ENCODE measurements around the gene DMBT1. TPM values are rescaled to one million over a fixed set of nuclear protein-coding genes. Genes with fewer than 3 reads are reported as not detected.

The DMBT1 gene
- total RNA-seq, 2 experiments from 2014 or later, result not detected

DNA sequence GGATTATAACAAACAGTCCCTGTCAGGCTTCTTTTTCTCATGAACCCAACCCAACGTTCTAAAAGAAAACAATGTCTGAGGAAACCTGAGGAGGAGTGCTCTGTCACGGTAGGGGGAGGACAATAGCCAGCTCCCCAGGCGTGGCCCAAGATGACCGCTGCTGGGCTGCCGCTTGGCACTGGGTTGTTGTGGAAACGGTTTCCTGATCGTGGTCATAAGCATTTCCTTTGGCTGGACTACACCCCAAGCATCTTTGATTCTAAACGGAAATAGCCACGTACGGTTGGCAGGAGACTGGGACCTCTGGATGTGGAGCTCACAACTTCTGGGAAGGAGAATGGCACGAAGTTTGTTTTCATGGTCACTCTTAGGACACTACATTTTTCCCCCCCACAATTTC lies 30.4 kb upstream of the DMBT1 start:
- H3K27ac Mint-ChIP-seq, result no peak overlapping the region
- H3K4me1 Mint-ChIP-seq (ENCODE audit: low read depth), result no peaks in the 10 kb centered on the region
- DNase-seq, result no peak
- no peaks in the 10 kb centered on the region for H3K9me3 Mint-ChIP-seq
- no peak overlapping the region for H3K4me3 Mint-ChIP-seq
- Histone ChIP-seq H3K4me1 (ENCODE audit: insufficient read depth, low read length) (peaks cover 3% of the 10 kb centered on the region), H3K36me3 (ENCODE audit: insufficient read depth, low read length) (no peaks in the 10 kb centered on the region), H3K27me3 (ENCODE audit: control insufficient read depth in 1 of 2, insufficient read depth in 2 of 2, low read length in 2 of 2) (no peaks in the 10 kb centered on the region), H3K27ac (ENCODE audit: low read depth in 1 of 2, low read length in 2 of 2) (no peak overlapping the region), H3K4me3 (ENCODE audit: low read length) (no peak overlapping the region), H3K9me3 (ENCODE audit: control insufficient read depth in 1 of 2, insufficient read depth in 1 of 2, low read length in 2 of 2) (no peaks in the 10 kb centered on the region)
- no peak for ATAC-seq (ENCODE audit: poor library complexity)
- no peaks in the 10 kb centered on the region for H3K36me3 Mint-ChIP-seq (ENCODE audit: low read depth)
- ChIA-PET CTCF (no interaction called here), POLR2A (no interaction called here)
- H3K27me3 Mint-ChIP-seq, result peaks cover 13% of the 10 kb centered on the region
- TF ChIP-seq, protein P1, sequence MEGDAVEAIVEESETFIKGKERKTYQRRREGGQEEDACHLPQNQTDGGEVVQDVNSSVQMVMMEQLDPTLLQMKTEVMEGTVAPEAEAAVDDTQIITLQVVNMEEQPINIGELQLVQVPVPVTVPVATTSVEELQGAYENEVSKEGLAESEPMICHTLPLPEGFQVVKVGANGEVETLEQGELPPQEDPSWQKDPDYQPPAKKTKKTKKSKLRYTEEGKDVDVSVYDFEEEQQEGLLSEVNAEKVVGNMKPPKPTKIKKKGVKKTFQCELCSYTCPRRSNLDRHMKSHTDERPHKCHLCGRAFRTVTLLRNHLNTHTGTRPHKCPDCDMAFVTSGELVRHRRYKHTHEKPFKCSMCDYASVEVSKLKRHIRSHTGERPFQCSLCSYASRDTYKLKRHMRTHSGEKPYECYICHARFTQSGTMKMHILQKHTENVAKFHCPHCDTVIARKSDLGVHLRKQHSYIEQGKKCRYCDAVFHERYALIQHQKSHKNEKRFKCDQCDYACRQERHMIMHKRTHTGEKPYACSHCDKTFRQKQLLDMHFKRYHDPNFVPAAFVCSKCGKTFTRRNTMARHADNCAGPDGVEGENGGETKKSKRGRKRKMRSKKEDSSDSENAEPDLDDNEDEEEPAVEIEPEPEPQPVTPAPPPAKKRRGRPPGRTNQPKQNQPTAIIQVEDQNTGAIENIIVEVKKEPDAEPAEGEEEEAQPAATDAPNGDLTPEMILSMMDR (IDR thresholded peaks at IDR 0.05), result no peak
- intact Hi-C loops (cut with DNase I, micrococcal nuclease), result no loop called here

DNA sequence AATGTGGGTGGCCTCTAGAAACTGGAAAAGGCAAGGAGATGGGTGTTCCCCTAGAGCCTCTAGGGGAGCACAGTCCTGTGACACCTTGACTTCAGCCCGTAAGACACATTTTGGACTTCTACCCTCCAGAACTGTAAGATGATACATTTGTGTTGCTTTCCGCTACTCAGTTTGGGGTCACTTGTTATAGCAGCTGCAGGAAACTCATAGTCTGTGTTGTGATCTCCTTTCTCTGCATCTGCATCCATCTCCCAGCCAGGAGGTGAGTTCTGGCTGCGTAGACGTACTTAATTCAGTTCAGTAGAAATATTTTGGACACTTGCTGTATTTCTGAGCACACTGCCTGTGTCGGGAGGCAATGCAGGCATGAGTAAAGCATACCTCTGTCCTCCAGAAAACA lies 29.3 kb upstream of the DMBT1 start:
- no peak for DNase-seq
- no peak overlapping the region for H3K4me3 ChIP-seq (ENCODE audit: low read length)
- no peak for ATAC-seq (ENCODE audit: poor library complexity)
- H3K36me3 ChIP-seq (ENCODE audit: insufficient read depth, low read length), result no peaks in the 10 kb centered on the region
- Mint-ChIP-seq H3K4me1 (ENCODE audit: low read depth) (no peaks in the 10 kb centered on the region), H3K27me3 (peaks cover 17% of the 10 kb centered on the region), H3K9me3 (no peaks in the 10 kb centered on the region), H3K4me3 (no peak overlapping the region), H3K27ac (no peak overlapping the region), H3K36me3 (ENCODE audit: low read depth) (no peaks in the 10 kb centered on the region)
- no peaks in the 10 kb centered on the region for H3K9me3 ChIP-seq (ENCODE audit: control insufficient read depth in 1 of 2, insufficient read depth in 1 of 2, low read length in 2 of 2)
- H3K27ac ChIP-seq (ENCODE audit: low read depth in 1 of 2, low read length in 2 of 2), result no peak overlapping the region
- no peaks in the 10 kb centered on the region for H3K27me3 ChIP-seq (ENCODE audit: control insufficient read depth in 1 of 2, insufficient read depth in 2 of 2, low read length in 2 of 2)
- TF ChIP-seq, protein P1 (IDR thresholded peaks at IDR 0.05), result no peak
- intact Hi-C loops (cut with DNase I, micrococcal nuclease), result no loop called here
- no peaks in the 10 kb centered on the region for H3K4me1 ChIP-seq (ENCODE audit: insufficient read depth, low read length)
- ChIA-PET POLR2A (no interaction called here), CTCF (no interaction called here)

DNA sequence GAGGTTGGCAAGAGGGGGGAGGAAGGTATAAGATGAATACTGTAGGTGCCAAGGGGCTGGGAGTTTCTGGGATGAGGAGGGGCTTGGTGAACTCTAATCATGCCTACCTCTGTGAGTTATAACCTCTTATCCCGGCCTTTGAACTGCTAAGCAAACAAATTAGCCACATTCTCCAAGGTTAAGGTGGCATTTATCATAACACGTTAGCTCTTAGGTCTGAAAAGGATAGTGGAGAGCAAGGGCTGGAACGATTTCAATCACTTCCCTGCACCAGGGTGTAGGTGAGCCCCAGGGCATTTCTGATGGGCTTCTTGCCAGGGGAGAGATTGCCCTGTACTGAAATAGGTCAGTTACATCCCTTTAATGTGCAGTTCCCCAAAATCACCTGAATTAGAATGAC lies 28.6 kb upstream of the DMBT1 start:
- H3K4me1 ChIP-seq (ENCODE audit: insufficient read depth, low read length), result no peaks in the 10 kb centered on the region
- ChIA-PET CTCF (no interaction called here), POLR2A (no interaction called here)
- H3K27ac Mint-ChIP-seq, result no peak overlapping the region
- H3K27ac ChIP-seq (ENCODE audit: low read depth in 1 of 2, low read length in 2 of 2), result no peak overlapping the region
- TF ChIP-seq, protein P1 (IDR thresholded peaks at IDR 0.05), result no peak
- intact Hi-C loops (cut with DNase I, micrococcal nuclease), result no loop called here
- no peaks in the 10 kb centered on the region for H3K36me3 ChIP-seq (ENCODE audit: insufficient read depth, low read length)
- H3K36me3 Mint-ChIP-seq (ENCODE audit: low read depth), result no peaks in the 10 kb centered on the region
- H3K9me3 Mint-ChIP-seq, result no peaks in the 10 kb centered on the region
- H3K9me3 ChIP-seq (ENCODE audit: control insufficient read depth in 1 of 2, insufficient read depth in 1 of 2, low read length in 2 of 2), result no peaks in the 10 kb centered on the region
- no peak overlapping the region for H3K4me3 Mint-ChIP-seq
- H3K4me3 ChIP-seq (ENCODE audit: low read length), result no peak overlapping the region
- H3K4me1 Mint-ChIP-seq (ENCODE audit: low read depth), result no peaks in the 10 kb centered on the region
- no peaks in the 10 kb centered on the region for H3K27me3 ChIP-seq (ENCODE audit: control insufficient read depth in 1 of 2, insufficient read depth in 2 of 2, low read length in 2 of 2)
- no peak for ATAC-seq (ENCODE audit: poor library complexity)
- DNase-seq, result no peak
- H3K27me3 Mint-ChIP-seq, result peaks cover 17% of the 10 kb centered on the region

Data from CD4-positive, alpha-beta T cell (primary cell).